ENCODE data around the gene MLEC. TPM values are rescaled to one million over a fixed set of nuclear protein-coding genes. Genes with fewer than 3 reads are reported as not detected.

The MLEC gene
- polyA plus RNA-seq, 2 of the 4 experiments (the other 2 are of a cell fraction): 89.1 to 117 TPM

GRCh38 chr12:120736404-120737331 lies 49.7 kb downstream of the MLEC start:
- no peak overlapping the region for H3K4me2 ChIP-seq
- WGBS (ENCODE audit: missing lambda C conversion rate): 91% methylated on average over 36 of the region's 38 CpGs
- DNase-seq (ENCODE audit: low read depth in 1 of 2, low spot score in 1 of 2): no peak
- ChIA-PET POLR2A (no interaction called here), CTCF (interaction anchor here (0.6 to 1.5 kb wide), 4 partner anchors 22 to 449 kb away, joined by 3 to 4 read pairs (median 4); no protein-coding TSS in a partner anchor)
- no peaks in the 10 kb centered on the region for H3K9me3 ChIP-seq
- TF ChIP-seq JUN (IDR thresholded peaks at IDR 0.05) (no peak), JUNB (IDR thresholded peaks at IDR 0.05) (no peak), EHF (CRISPR knock-in tag; IDR thresholded peaks at IDR 0.05) (no peak), RAD21 (conservative IDR thresholded peaks at IDR 0.05 in 1 of 2, IDR thresholded peaks at IDR 0.05 in 1 of 2) (no peak), ZC3H11A (IDR thresholded peaks at IDR 0.05) (no peak), CEBPB (IDR thresholded peaks at IDR 0.05) (no peak), FOXS1 (CRISPR knock-in tag; IDR thresholded peaks at IDR 0.05) (no peak), GATA3 (IDR thresholded peaks at IDR 0.05; ENCODE audit: borderline replicate concordance) (no peak), TP53 (CRISPR knock-in tag; IDR thresholded peaks at IDR 0.05) (no peak), ZNF302 (CRISPR knock-in tag; IDR thresholded peaks at IDR 0.05) (no peak), FOSL2 (IDR thresholded peaks at IDR 0.05) (no peak), FOSL2 (CRISPR knock-in tag; IDR thresholded peaks at IDR 0.05) (no peak), PHF8 (IDR thresholded peaks at IDR 0.05; ENCODE audit: borderline replicate concordance, low read depth) (no peak), USF2 (IDR thresholded peaks at IDR 0.05) (no peak), NFE2L2 (conservative IDR thresholded peaks at IDR 0.05; ENCODE audit: low read length) (no peak), HOXA7 (CRISPR knock-in tag; IDR thresholded peaks at IDR 0.05) (no peak), E2F6 (IDR thresholded peaks at IDR 0.05; ENCODE audit: borderline replicate concordance, low read depth) (no peak)
- no peak for ATAC-seq
- no peak overlapping the region for H3K4me3 ChIP-seq
- H3K4me1 ChIP-seq: no peaks in the 10 kb centered on the region
- no peak overlapping the region for H3K27ac ChIP-seq
- no peak for FAIRE-seq

GRCh38 chr12:120737557-120738251 lies 50.8 kb downstream of the MLEC start:
- no peak overlapping the region for H3K4me3 ChIP-seq
- H3K4me2 ChIP-seq: no peak overlapping the region
- H3K27ac ChIP-seq: no peak overlapping the region
- DNase-seq (ENCODE audit: low read depth in 1 of 2, low spot score in 1 of 2) (no peak), ATAC-seq (peak; percentile 27 to 68; a peak in 4 of 6 replicates), FAIRE-seq (no peak)
- CTCF ChIA-PET: interaction anchor here (0.6 to 1.6 kb wide), 3 partner anchors 21 to 234 kb away, joined by 3 to 5 read pairs (median 3); no protein-coding TSS in a partner anchor
- WGBS (ENCODE audit: missing lambda C conversion rate): 86% methylated on average over 23 of the region's 25 CpGs
- H3K9me3 ChIP-seq: no peaks in the 10 kb centered on the region
- no peaks in the 10 kb centered on the region for H3K4me1 ChIP-seq
- TF ChIP-seq RAD21 (conservative IDR thresholded peaks at IDR 0.05 in 1 of 2, IDR thresholded peaks at IDR 0.05 in 1 of 2): peak in 1 of 2 experiments; percentile 32; a peak in 2 of 5 replicates
- no peak for TF ChIP-seq HOXA7 (CRISPR knock-in tag; IDR thresholded peaks at IDR 0.05)
- POLR2A ChIA-PET: no interaction called here

GRCh38 chr12:120738252-120739030 lies 51.5 kb downstream of the MLEC start:
- H3K27ac ChIP-seq: no peak overlapping the region
- ATAC-seq (no peak), FAIRE-seq (no peak), DNase-seq (ENCODE audit: low read depth in 1 of 2, low spot score in 1 of 2) (no peak)
- CTCF ChIA-PET: interaction anchor here (1.3 to 1.6 kb wide), 3 partner anchors 20 to 233 kb away, joined by 3 to 5 read pairs (median 4); no protein-coding TSS in a partner anchor
- no peak overlapping the region for H3K4me2 ChIP-seq
- 87% methylated on average over 30 of the region's 31 CpGs for WGBS (ENCODE audit: missing lambda C conversion rate)
- H3K9me3 ChIP-seq: no peaks in the 10 kb centered on the region
- no peaks in the 10 kb centered on the region for H3K4me1 ChIP-seq
- H3K4me3 ChIP-seq: no peak overlapping the region
- POLR2A ChIA-PET: no interaction called here
- no peak for TF ChIP-seq POLR2A (IDR thresholded peaks at IDR 0.05; ENCODE audit: low read length)
- no peak for TF ChIP-seq TFCP2L1 (CRISPR knock-in tag; IDR thresholded peaks at IDR 0.05)
- no peak for TF ChIP-seq ZSCAN20 (CRISPR knock-in tag; IDR thresholded peaks at IDR 0.05)
